Stimulated activated CD4-positive, alpha-beta T cell treated with anti-CD3 and anti-CD28 coated beads, TNF-alpha, amount 100 ng/mL, for 1 hour (primary cell): Measurements from ENCODE around the gene IDS.
"Not testable (repeated sequence)": the region's sequence is repeated elsewhere in the genome, so short reads cannot be mapped to it uniquely, and the experiment has no call there.

Experiments
- DNase-seq, 3 donors: peaks; one replicate each; pipeline ENCODE4 v3.0.0-alpha.2; 2020; ENCODE audit warnings: low read depth in 3 of 3, low spot score in 1 of 3

The IDS gene

GRCh38 chrX:149504915-149505651 is at the start of gene IDS:
TSS of gene IDS (minus strand) at chrX:149505306. CDS start at chrX:149505137, 169 bp downstream.
- DNase-seq = peak; percentile 57 to 65 (median 58)

GRCh38 chrX:149551939-149552248 is 46.8 kb upstream of the IDS start:
- DNase-seq = not testable (repeated sequence)

GRCh38 chrX:149551245-149551938 is 46.3 kb upstream of the IDS start:
- DNase-seq = not testable (repeated sequence)

GRCh38 chrX:149550454-149550853 is 45.3 kb upstream of the IDS start:
- not testable (repeated sequence) for DNase-seq

GRCh38 chrX:149549701-149550100 is 44.6 kb upstream of the IDS start, which contains the start of gene HSFX3:
TSS of gene HSFX3 (minus strand) at chrX:149549924. CDS start at chrX:149549852, 72 bp downstream.
- not testable (repeated sequence) for DNase-seq

- DNase-seq = not testable (repeated sequence)
These were observed 42.7 kb upstream of the IDS start for GRCh38 chrX:149547782-149548181.

- DNase-seq = not testable (repeated sequence)
These were observed 41.9 kb upstream of the IDS start for GRCh38 chrX:149546962-149547361.

- not testable (repeated sequence) for DNase-seq
These were observed 40.7 kb upstream of the IDS start for GRCh38 chrX:149545545-149546543.

- DNase-seq = no peak
These were observed 36.5 kb upstream of the IDS start for GRCh38 chrX:149541521-149542047.

- DNase-seq = peak; percentile 68 to 70 (median 69)
These were observed 35.8 kb upstream of the IDS start, which contains the start of gene EOLA1 for GRCh38 chrX:149540621-149541520. TSS of gene EOLA1 (plus strand) at chrX:149541012. CDS start at chrX:149545631, 4,619 bp downstream.

GRCh38 chrX:149540131-149540620 is 35.1 kb upstream of the IDS start:
- peak; percentile 80 to 83 (median 82) for DNase-seq

- DNase-seq = peak; percentile 59 to 72 (median 62)
These were observed 34.4 kb upstream of the IDS start for GRCh38 chrX:149539283-149540130.

GRCh38 chrX:149537474-149537873 is 32.4 kb upstream of the IDS start:
- not testable (repeated sequence) for DNase-seq

GRCh38 chrX:149534926-149535602 is 30.0 kb upstream of the IDS start:
- DNase-seq = not testable (repeated sequence)

GRCh38 chrX:149533999-149534398 is 28.9 kb upstream of the IDS start:
- DNase-seq = not testable (repeated sequence)

GRCh38 chrX:149532868-149533267 is 27.8 kb upstream of the IDS start:
- DNase-seq = not testable (repeated sequence)

GRCh38 chrX:149531599-149531998 is 26.5 kb upstream of the IDS start:
- DNase-seq = no peak

GRCh38 chrX:149528381-149528780 is 23.3 kb upstream of the IDS start:
- no peak for DNase-seq
